GM12874 (cell line): ENCODE results near the gene MYCBP2.

ENCODE experiments used
- TF ChIP-seq, protein P1 (sequence below): IDR thresholded peaks from 2 replicates; pipeline ENCODE4 v1.5.1; 2011; ENCODE audit warnings: low read depth, mild to moderate bottlenecking, control low read depth, low read length, moderate library complexity; ENCODE audit not compliant: insufficient read depth

The MYCBP2 gene

DNA sequence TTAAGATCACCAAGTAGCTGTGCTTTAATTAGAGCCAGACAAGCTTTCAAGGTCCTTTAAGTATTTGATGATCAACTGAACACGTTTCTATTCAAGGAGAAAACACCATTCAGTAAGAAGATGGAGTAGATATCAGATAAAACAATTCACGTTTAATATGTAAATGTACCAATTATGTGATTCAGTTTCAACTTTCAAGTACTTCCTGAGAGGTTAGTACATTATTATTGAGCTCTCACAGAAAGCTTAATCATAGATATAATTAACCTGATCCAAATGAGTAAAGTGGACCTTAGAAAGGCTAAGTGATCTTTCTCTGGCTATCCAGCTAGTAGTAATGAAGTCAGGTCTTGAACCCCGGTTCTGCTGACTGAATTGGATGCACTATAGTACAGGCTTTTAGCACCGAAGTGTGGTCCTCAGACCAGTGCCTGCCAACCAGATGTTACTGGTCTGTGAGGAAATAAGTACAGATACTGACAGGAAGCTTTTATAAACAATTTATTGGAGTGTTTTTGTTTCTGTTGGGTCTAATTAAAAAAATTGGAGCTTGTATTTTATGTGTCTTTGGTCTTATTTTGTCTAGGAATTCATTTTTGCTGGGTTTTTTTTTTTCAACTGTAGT lies 324.8 kb downstream of the MYCBP2 start:
- TF ChIP-seq, protein P1, sequence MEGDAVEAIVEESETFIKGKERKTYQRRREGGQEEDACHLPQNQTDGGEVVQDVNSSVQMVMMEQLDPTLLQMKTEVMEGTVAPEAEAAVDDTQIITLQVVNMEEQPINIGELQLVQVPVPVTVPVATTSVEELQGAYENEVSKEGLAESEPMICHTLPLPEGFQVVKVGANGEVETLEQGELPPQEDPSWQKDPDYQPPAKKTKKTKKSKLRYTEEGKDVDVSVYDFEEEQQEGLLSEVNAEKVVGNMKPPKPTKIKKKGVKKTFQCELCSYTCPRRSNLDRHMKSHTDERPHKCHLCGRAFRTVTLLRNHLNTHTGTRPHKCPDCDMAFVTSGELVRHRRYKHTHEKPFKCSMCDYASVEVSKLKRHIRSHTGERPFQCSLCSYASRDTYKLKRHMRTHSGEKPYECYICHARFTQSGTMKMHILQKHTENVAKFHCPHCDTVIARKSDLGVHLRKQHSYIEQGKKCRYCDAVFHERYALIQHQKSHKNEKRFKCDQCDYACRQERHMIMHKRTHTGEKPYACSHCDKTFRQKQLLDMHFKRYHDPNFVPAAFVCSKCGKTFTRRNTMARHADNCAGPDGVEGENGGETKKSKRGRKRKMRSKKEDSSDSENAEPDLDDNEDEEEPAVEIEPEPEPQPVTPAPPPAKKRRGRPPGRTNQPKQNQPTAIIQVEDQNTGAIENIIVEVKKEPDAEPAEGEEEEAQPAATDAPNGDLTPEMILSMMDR, result no peak

DNA sequence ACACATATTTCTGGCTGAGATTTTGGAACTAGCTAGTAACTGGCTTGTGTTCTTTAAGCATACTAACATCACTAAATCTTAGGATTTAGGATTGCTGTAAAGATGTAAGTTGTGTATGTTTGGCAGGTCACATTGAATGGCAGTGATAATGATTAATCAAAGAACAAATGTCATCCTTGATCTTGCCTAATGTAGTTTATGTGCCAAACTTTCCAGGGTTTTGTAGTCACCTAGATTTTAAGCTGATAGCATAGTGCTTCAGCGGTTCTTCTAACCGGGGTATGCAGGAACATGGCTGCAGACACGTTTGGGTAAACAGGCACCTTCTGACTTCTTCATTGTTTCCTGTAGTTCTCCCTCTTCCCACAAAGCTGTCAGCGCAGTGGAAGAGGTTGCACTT lies 325.4 kb downstream of the MYCBP2 start:
- TF ChIP-seq, protein P1, result no peak

DNA sequence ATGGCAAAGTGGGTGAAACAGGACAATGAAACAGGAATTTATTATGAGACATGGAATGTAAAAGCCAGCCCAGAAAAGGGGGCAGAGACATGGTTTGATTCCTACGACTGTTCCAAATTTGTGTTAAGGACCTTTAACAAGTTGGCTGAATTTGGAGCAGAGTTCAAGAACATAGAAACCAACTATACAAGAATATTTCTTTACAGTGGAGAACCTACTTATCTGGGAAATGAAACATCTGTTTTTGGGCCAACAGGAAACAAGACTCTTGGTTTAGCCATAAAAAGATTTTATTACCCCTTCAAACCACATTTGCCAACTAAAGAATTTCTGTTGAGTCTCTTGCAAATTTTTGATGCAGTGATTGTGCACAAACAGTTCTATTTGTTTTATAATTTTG lies 326.4 kb downstream of the MYCBP2 start:
- TF ChIP-seq, protein P1, result no peak
